HFFc6 (cell line): ENCODE data around the gene PHOSPHO1. TPM values are rescaled to one million over a fixed set of nuclear protein-coding genes. Genes with fewer than 3 reads are reported as not detected.
"Not testable (repeated sequence)": the region's sequence is repeated elsewhere in the genome, so short reads cannot be mapped to it uniquely, and the experiment has no call there.

Experiments used
- DNase-seq: peaks from one replicate; pipeline ENCODE4 v3.0.0-alpha.2; 2018
- H3K27ac Mint-ChIP-seq: 2 replicates; pipeline ENCODE4 v1.8.0; 2020; ENCODE audit warnings: mild to moderate bottlenecking, mixed read lengths
- H3K27me3 Mint-ChIP-seq: 2 replicates; pipeline ENCODE4 v1.8.0; 2021; ENCODE audit warnings: mild to moderate bottlenecking, moderate library complexity, mixed read lengths; ENCODE audit not compliant: insufficient read depth
- H3K36me3 Mint-ChIP-seq: 2 replicates; pipeline ENCODE4 v1.8.0; 2021; ENCODE audit warnings: low read depth, mixed read lengths
- H3K4me1 Mint-ChIP-seq: 2 replicates; pipeline ENCODE4 v1.8.0; 2020; ENCODE audit warnings: low read depth, mixed read lengths
- H3K4me3 Mint-ChIP-seq: 2 replicates; pipeline ENCODE4 v1.8.0; 2020; ENCODE audit warnings: mild to moderate bottlenecking, moderate library complexity, mixed read lengths
- H3K9me3 Mint-ChIP-seq: 2 replicates; pipeline ENCODE4 v1.8.0; 2020; ENCODE audit warnings: mild to moderate bottlenecking, mixed read lengths
- CTCF ChIP-seq: fragments of 200-600 bp; sonication (generic); IDR thresholded peaks from 2 replicates; pipeline ENCODE4 v1.5.0; 2021; ENCODE audit warnings: antibody characterized with exemption, mild to moderate bottlenecking
- total RNA-seq, 6 experiments: library from RNA; stranded (reverse); fragmentation: NEBNext Ultra II Directional; extraction: Animal tissue kit (Norgen Biotek cat#: 25700); gene quantifications; 2 replicates in 1 of 6; 3 replicates in 5 of 6; pipeline ENCODE4 v1.2.3, GENCODE V29; 2021

PHOSPHO1 gene
- total RNA-seq, 6 experiments from 2014 or later: 0.13 to 0.17 (median 0.17) TPM; not detected in 3

- peaks cover 37% of the 10 kb centered on the region for H3K9me3 Mint-ChIP-seq
- H3K4me3 Mint-ChIP-seq: no peak overlapping the region
- H3K27ac Mint-ChIP-seq: no peak overlapping the region
- peaks cover 10% of the 10 kb centered on the region; the same call in 1 of the 2 replicates for H3K27me3 Mint-ChIP-seq
- H3K4me1 Mint-ChIP-seq: no peaks in the 10 kb centered on the region
- peaks cover 17% of the 10 kb centered on the region for H3K36me3 Mint-ChIP-seq
- DNase-seq: no peak
- TF ChIP-seq CTCF: no peak
Measured at GRCh38 chr17:49183801-49184200, 46.8 kb downstream of the PHOSPHO1 start.

- peaks cover 17% of the 10 kb centered on the region for H3K36me3 Mint-ChIP-seq
- no peak for TF ChIP-seq CTCF
- H3K27ac Mint-ChIP-seq: no peak overlapping the region
- H3K4me3 Mint-ChIP-seq: no peak overlapping the region
- peaks cover 37% of the 10 kb centered on the region for H3K9me3 Mint-ChIP-seq
- H3K27me3 Mint-ChIP-seq: peaks cover 7% of the 10 kb centered on the region; the same call in 1 of the 2 replicates
- DNase-seq: no peak
- no peaks in the 10 kb centered on the region for H3K4me1 Mint-ChIP-seq
Measured at GRCh38 chr17:49183341-49183740, 47.2 kb downstream of the PHOSPHO1 start.

- Mint-ChIP-seq H3K27ac (no peak overlapping the region), H3K4me3 (no peak overlapping the region), H3K4me1 (no peaks in the 10 kb centered on the region), H3K9me3 (peaks cover 47% of the 10 kb centered on the region), H3K36me3 (peaks cover 25% of the 10 kb centered on the region), H3K27me3 (peaks cover 7% of the 10 kb centered on the region)
- DNase-seq: no peak
- no peak for TF ChIP-seq CTCF
Measured at GRCh38 chr17:49180998-49181635, 49.5 kb downstream of the PHOSPHO1 start.

- H3K9me3 Mint-ChIP-seq: peaks cover 48% of the 10 kb centered on the region
- peaks cover 9% of the 10 kb centered on the region for H3K27me3 Mint-ChIP-seq
- H3K36me3 Mint-ChIP-seq: peaks cover 31% of the 10 kb centered on the region
- no peak overlapping the region; the same call in 1 of the 2 replicates for H3K4me3 Mint-ChIP-seq
- DNase-seq: peak; percentile 47
- no peak overlapping the region for H3K27ac Mint-ChIP-seq
- H3K4me1 Mint-ChIP-seq: no peaks in the 10 kb centered on the region
- peak; percentile 91 for TF ChIP-seq CTCF
Measured at GRCh38 chr17:49180303-49180702, 50.3 kb downstream of the PHOSPHO1 start.

GRCh38 chr17:49175978-49176377 lies 54.6 kb downstream of the PHOSPHO1 start:
- H3K27ac Mint-ChIP-seq, DNase-seq, H3K4me3 Mint-ChIP-seq, H3K4me1 Mint-ChIP-seq: not testable (repeated sequence)
- peaks cover 19% of the 10 kb centered on the region for H3K27me3 Mint-ChIP-seq
- peaks cover 26% of the 10 kb centered on the region for H3K9me3 Mint-ChIP-seq
- H3K36me3 Mint-ChIP-seq: peaks cover 20% of the 10 kb centered on the region

Other genes starting within 250 kb of the PHOSPHO1 start
- 10 to 100 TPM; 26.5 to 65.4 (median 60.0) TPM for gene IGF2BP1, start 233.4 kb downstream of the PHOSPHO1 start, total RNA-seq
- gene B4GALNT2, start 98.0 kb downstream of the PHOSPHO1 start, total RNA-seq: not detected
- gene GNGT2, start 20.2 kb downstream of the PHOSPHO1 start, total RNA-seq: not detected
- gene ABI3, start 20.1 kb downstream of the PHOSPHO1 start, total RNA-seq: under 1 TPM in 1 of 6 experiments, not detected in 5; 0.11 TPM
- gene ZNF652, start 131.5 kb upstream of the PHOSPHO1 start, total RNA-seq: 10 to 100 TPM; 12.0 to 15.5 (median 12.7) TPM
- gene PHB1, start 184.1 kb upstream of the PHOSPHO1 start, total RNA-seq: 100 to 1,000 TPM; 235 to 284 (median 262) TPM